PC-9 (cell line): ENCODE measurements around the gene EGLN1. TPM values are rescaled to one million over a fixed set of nuclear protein-coding genes. Genes with fewer than 3 reads are reported as not detected.
A peak's percentile ranks its signal among the peaks of the same experiment; 100 is the strongest.

Source experiments
- BruUV-seq: library from RNA; stranded (reverse); fragments of 400-500 nt; replicated peaks from 2 replicates; lab custom pipeline; 2021; lab: Mats Ljungman, UMichigan
- CTCF ChIA-PET: fragments of 300-600 bp; sonication (Branson Sonifier 250); formaldehyde crosslinking; loops from one replicate; lab custom pipeline; 2022; ENCODE audit warnings: antibody characterized with exemption; lab: Charles Lee
- POLR2A ChIA-PET: fragments of 300-600 bp; sonication (Branson Sonifier 250); formaldehyde crosslinking; loops from one replicate; lab custom pipeline; 2022; ENCODE audit warnings: antibody characterized with exemption; ENCODE audit not compliant: unreplicated experiment; lab: Charles Lee
- DNase-seq, 2 experiments: peaks; one replicate each; pipeline versions ENCODE4 v3.0.0 to v3.0.0-alpha.2; 2015 to 2022; ENCODE audit warnings: mixed read lengths in 1 of 2
- H2AFZ ChIP-seq: fragments of 200-600 bp; sonication (generic); 2 replicates; pipeline ENCODE4 v1.8.1; 2017; ENCODE audit warnings: antibody characterized with exemption
- H3F3A ChIP-seq: fragments of 200-600 bp; sonication (generic); 2 replicates; pipeline ENCODE4 v1.8.1; 2017; ENCODE audit warnings: antibody characterized with exemption, mild to moderate bottlenecking, low read depth; ENCODE audit not compliant: insufficient read depth
- H3K27ac ChIP-seq: fragments of 200-600 bp; sonication (generic); 2 replicates; pipeline ENCODE4 v1.6.1; 2016; ENCODE audit warnings: mixed run types
- H3K27me3 ChIP-seq: fragments of 200-600 bp; sonication (generic); 2 replicates; pipeline ENCODE4 v1.6.1; 2016; ENCODE audit warnings: low read depth, mixed run types; ENCODE audit not compliant: insufficient read depth
- H3K36me3 ChIP-seq: fragments of 200-600 bp; sonication (generic); 2 replicates; pipeline ENCODE4 v1.6.1; 2016; ENCODE audit warnings: low read depth, mixed run types
- H3K4me1 ChIP-seq: fragments of 200-600 bp; sonication (generic); replicated peaks from 2 replicates; pipeline ENCODE4 v1.6.1; 2016; ENCODE audit warnings: mixed run types; ENCODE audit not compliant: insufficient read depth
- H3K4me2 ChIP-seq: fragments of 200-600 bp; sonication (generic); 2 replicates; pipeline ENCODE4 v1.6.1; 2017; ENCODE audit warnings: mixed run types
- H3K4me3 ChIP-seq: fragments of 200-600 bp; sonication (generic); 2 replicates; pipeline ENCODE4 v1.6.1; 2016; ENCODE audit warnings: mixed run types
- H3K79me2 ChIP-seq: fragments of 200-600 bp; sonication (generic); 2 replicates; pipeline ENCODE4 v1.6.1; 2017; ENCODE audit warnings: low read depth, mixed run types
- H3K9me2 ChIP-seq: fragments of 200-600 bp; sonication (generic); 2 replicates; pipeline ENCODE4 v1.8.1; 2017; ENCODE audit warnings: mild to moderate bottlenecking; ENCODE audit not compliant: insufficient read depth
- H3K9me3 ChIP-seq: fragments of 200-600 bp; sonication (generic); 2 replicates; pipeline ENCODE4 v1.8.1; 2016; ENCODE audit warnings: low read depth; ENCODE audit not compliant: insufficient read depth
- H4K20me1 ChIP-seq: fragments of 200-600 bp; sonication (generic); 2 replicates; pipeline ENCODE4 v1.8.1; 2017; ENCODE audit not compliant: insufficient read depth
- CTCF ChIP-seq: fragments of 200-600 bp; sonication (generic); conservative IDR thresholded peaks from 2 replicates; pipeline ENCODE4 v1.6.1; 2017; ENCODE audit warnings: mixed run types, antibody characterized with exemption, mild to moderate bottlenecking, moderate library complexity
- EZH2 ChIP-seq: fragments of 200-600 bp; sonication (generic); IDR thresholded peaks from 2 replicates; pipeline ENCODE4 v1.8.0; 2017; ENCODE audit warnings: antibody characterized with exemption, low read depth
- intact Hi-C: fragments of 100-400 bp; cut with micrococcal nuclease; formaldehyde crosslinking; loops from one replicate; pipeline ENCODE4 v1.10.0; 2022; ENCODE audit not compliant: unreplicated experiment
- total RNA-seq: library from RNA; stranded (reverse); gene quantifications from 2 replicates; pipeline ENCODE4 v1.2.3, GENCODE V29; 2021

The EGLN1 gene
- total RNA-seq, 1 experiment from 2014 or later, result 18.8 TPM

GRCh38 chr1:231384696-231385415 is 37.2 kb downstream of the EGLN1 start:
- ChIA-PET CTCF (no interaction called here), POLR2A (no interaction called here)
- Histone ChIP-seq H3K9me2 (no peaks in the 10 kb centered on the region), H3F3A (no peaks in the 10 kb centered on the region), H4K20me1 (no peaks in the 10 kb centered on the region), H3K79me2 (peaks cover 59% of the 10 kb centered on the region), H3K36me3 (no peaks in the 10 kb centered on the region), H3K27me3 (no peaks in the 10 kb centered on the region), H3K4me2 (peak overlapping the region; percentile 15; the same call in 1 of the 2 replicates), H2AFZ (no peak overlapping the region), H3K4me1 (peaks cover 30% of the 10 kb centered on the region), H3K4me3 (no peak overlapping the region), H3K9me3 (no peaks in the 10 kb centered on the region), H3K27ac (0 out of 2 replicates have a peak overlapping the region, but pooled peaks have one; percentile 31)
- DNase-seq, result no peak
- intact Hi-C loops, result no loop called here
- BruUV-seq, result no TSS peak
- TF ChIP-seq CTCF, result no peak
- TF ChIP-seq EZH2, result no peak

- H3K4me1 ChIP-seq, result peaks cover 28% of the 10 kb centered on the region
- H4K20me1 ChIP-seq, result no peaks in the 10 kb centered on the region
- H3K79me2 ChIP-seq, result peaks cover 55% of the 10 kb centered on the region
- H3F3A ChIP-seq, result no peaks in the 10 kb centered on the region
- no peak overlapping the region for H3K27ac ChIP-seq
- no peaks in the 10 kb centered on the region for H3K9me3 ChIP-seq
- CTCF ChIA-PET, result no interaction called here
- TF ChIP-seq CTCF, result no peak
- no peak for TF ChIP-seq EZH2
- no peaks in the 10 kb centered on the region for H3K36me3 ChIP-seq
- DNase-seq, result no peak
- H2AFZ ChIP-seq, result no peak overlapping the region
- H3K27me3 ChIP-seq, result no peaks in the 10 kb centered on the region
- H3K4me3 ChIP-seq, result no peak overlapping the region
- H3K4me2 ChIP-seq, result no peak overlapping the region
- intact Hi-C loops, result no loop called here
- POLR2A ChIA-PET, result no interaction called here
- BruUV-seq, result no TSS peak
- no peaks in the 10 kb centered on the region for H3K9me2 ChIP-seq
Observed at GRCh38 chr1:231383159-231383860, 38.8 kb downstream of the EGLN1 start.

- Histone ChIP-seq H3K27ac (no peak overlapping the region), H3K79me2 (peaks cover 47% of the 10 kb centered on the region), H3K4me3 (no peak overlapping the region), H3F3A (no peaks in the 10 kb centered on the region), H3K27me3 (no peaks in the 10 kb centered on the region), H3K9me3 (no peaks in the 10 kb centered on the region), H4K20me1 (no peaks in the 10 kb centered on the region), H3K4me2 (no peak overlapping the region), H3K36me3 (no peaks in the 10 kb centered on the region), H3K4me1 (peaks cover 19% of the 10 kb centered on the region), H3K9me2 (no peaks in the 10 kb centered on the region), H2AFZ (no peak overlapping the region)
- no TSS peak for BruUV-seq
- CTCF ChIA-PET, result no interaction called here
- TF ChIP-seq EZH2 (no peak), CTCF (no peak)
- POLR2A ChIA-PET, result no interaction called here
- no peak for DNase-seq
- intact Hi-C loops, result no loop called here
Observed at GRCh38 chr1:231382426-231382825, 39.7 kb downstream of the EGLN1 start.
